Ascending aorta (tissue), 2 donors: ENCODE results near the gene TRIO. TPM values are rescaled to one million over a fixed set of nuclear protein-coding genes. Genes with fewer than 3 reads are reported as not detected.

ENCODE experiments used
- DNase-seq, 2 donors: peaks; one replicate each; pipeline ENCODE4 v3.0.0-alpha.2; 2019; ENCODE audit warnings: low spot score in 2 of 2
- H3K27ac ChIP-seq, 2 donors: fragments of 200-600 bp; sonication (generic); one replicate each; pipeline ENCODE4 v1.5.1; 2016 to 2017; ENCODE audit warnings: mild to moderate bottlenecking in 1 of 2
- H3K27me3 ChIP-seq: fragments of 200-600 bp; sonication (generic); one replicate; pipeline ENCODE4 v1.5.1; 2017
- H3K36me3 ChIP-seq, 2 donors: fragments of 200-600 bp; sonication (generic); one replicate each; pipeline ENCODE4 v1.5.1; 2016
- H3K4me1 ChIP-seq, 2 donors: fragments of 200-600 bp; sonication (generic); one replicate each; pipeline ENCODE4 v1.5.1; 2016 to 2017; ENCODE audit warnings: mild to moderate bottlenecking in 1 of 2
- H3K4me3 ChIP-seq, 2 donors: fragments of 200-600 bp; sonication (generic); one replicate each; pipeline ENCODE4 v1.5.1; 2016 to 2017; ENCODE audit warnings: mild to moderate bottlenecking in 1 of 2
- H3K9me3 ChIP-seq, 2 donors: fragments of 200-600 bp; sonication (generic); one replicate each; pipeline ENCODE4 v1.5.1; 2016
- CTCF ChIP-seq, 3 experiments: fragments of 200-600 bp in 2 of 3; fragments of 450-650 bp in 1 of 3; sonication (generic) in 2 of 3; IDR thresholded peaks; one replicate each; pipeline ENCODE4 v1.5.1; 2016 to 2019; ENCODE audit warnings: antibody characterized with exemption in 3 of 3, mild to moderate bottlenecking in 1 of 3, moderate library complexity in 1 of 3
- intact Hi-C: fragments of 100-400 bp; cut with DNase I; formaldehyde crosslinking; loops from one replicate; pipeline ENCODE4 v1.15.1; 2023
- total RNA-seq: library from RNA; depleted of rRNA; stranded (reverse); fragments of >200 nt; gene quantifications from one replicate; pipeline ENCODE4 v1.1.0, GENCODE V29; 2016

The TRIO gene
- total RNA-seq, 1 donor from 2014 or later = 262 TPM

- no peaks in the 10 kb centered on the region for H3K36me3 ChIP-seq
- no peak overlapping the region for H3K4me3 ChIP-seq
- no peak for DNase-seq
- no peaks in the 10 kb centered on the region for H3K9me3 ChIP-seq
- no peaks in the 10 kb centered on the region for H3K27me3 ChIP-seq
- no peaks in the 10 kb centered on the region for H3K4me1 ChIP-seq
- intact Hi-C loops = no loop called here
- no peak for TF ChIP-seq CTCF (IDR thresholded peaks at IDR 0.05)
- H3K27ac ChIP-seq = no peak overlapping the region
These were observed 383.4 kb downstream of the TRIO start for GRCh38 chr5:14526493-14526892.

DNA sequence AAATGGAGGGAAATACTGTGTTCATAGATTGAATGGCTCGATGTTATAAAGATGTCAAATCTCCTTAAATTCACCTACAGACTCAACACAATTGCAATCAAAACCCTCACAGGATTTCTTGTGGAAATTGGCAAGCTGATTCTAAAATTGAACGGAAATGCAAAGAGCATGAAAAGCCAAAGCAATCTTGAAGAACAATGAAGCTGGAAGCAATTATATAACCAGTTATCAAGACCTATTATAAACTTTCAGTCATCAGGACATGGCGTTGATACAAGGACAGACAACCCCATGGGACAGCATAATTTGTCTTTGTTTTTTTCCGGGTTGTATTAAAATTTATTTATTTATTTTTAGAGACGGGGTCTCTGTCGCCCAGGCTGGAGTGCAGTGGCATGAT lies 385.0 kb downstream of the TRIO start:
- no peaks in the 10 kb centered on the region for H3K36me3 ChIP-seq
- H3K27me3 ChIP-seq = no peaks in the 10 kb centered on the region
- intact Hi-C loops = no loop called here
- H3K9me3 ChIP-seq = no peaks in the 10 kb centered on the region
- TF ChIP-seq CTCF (IDR thresholded peaks at IDR 0.05) = no peak
- no peak overlapping the region for H3K27ac ChIP-seq
- DNase-seq = no peak
- no peak overlapping the region for H3K4me3 ChIP-seq
- H3K4me1 ChIP-seq = no peaks in the 10 kb centered on the region

DNA sequence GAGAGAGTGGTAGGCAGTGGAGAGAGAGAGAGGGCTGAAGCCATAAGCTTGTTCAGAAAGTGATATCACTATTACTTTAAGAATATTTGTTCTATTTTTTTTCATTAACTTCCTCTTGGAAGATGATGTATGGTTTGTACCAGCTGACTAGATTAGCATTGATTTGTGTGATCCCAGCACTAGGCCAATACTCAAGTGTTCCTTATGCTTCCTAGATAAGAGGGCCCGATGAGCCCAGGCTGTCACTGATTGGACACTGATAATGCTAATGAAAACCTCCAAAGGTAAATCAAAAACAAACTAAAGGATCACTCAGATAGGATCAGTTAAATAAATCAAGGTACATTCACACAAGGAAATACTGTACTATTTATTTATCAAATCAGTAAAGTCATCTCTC lies 385.8 kb downstream of the TRIO start:
- Histone ChIP-seq H3K4me3 (no peak overlapping the region), H3K27ac (no peak overlapping the region), H3K36me3 (no peaks in the 10 kb centered on the region), H3K4me1 (no peaks in the 10 kb centered on the region), H3K27me3 (no peaks in the 10 kb centered on the region), H3K9me3 (no peaks in the 10 kb centered on the region)
- intact Hi-C loops = no loop called here
- TF ChIP-seq CTCF (IDR thresholded peaks at IDR 0.05) = no peak
- DNase-seq = no peak

DNA sequence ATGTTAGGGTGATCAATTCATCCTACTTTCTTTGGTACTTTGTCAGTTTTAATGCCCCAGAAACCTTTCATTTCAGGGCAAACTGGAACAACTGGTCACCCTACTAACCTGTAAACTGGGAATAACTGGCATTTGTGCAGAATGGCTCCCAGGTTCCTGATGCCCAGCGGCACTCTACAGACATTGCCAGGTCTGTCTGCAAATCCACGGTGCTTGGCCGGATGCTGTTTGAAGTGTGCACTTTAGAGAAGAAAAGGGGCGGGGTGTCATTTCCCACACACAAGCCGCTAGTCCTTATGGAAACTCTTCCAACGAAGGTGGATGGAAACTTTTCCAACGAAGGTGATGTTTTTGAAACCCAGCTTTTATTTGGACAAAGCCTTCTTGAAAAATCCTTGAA lies 388.5 kb downstream of the TRIO start:
- TF ChIP-seq CTCF (IDR thresholded peaks at IDR 0.05) = no peak
- Histone ChIP-seq H3K4me1 (no peaks in the 10 kb centered on the region), H3K27ac (no peak overlapping the region), H3K36me3 (no peaks in the 10 kb centered on the region), H3K27me3 (no peaks in the 10 kb centered on the region), H3K9me3 (no peaks in the 10 kb centered on the region), H3K4me3 (no peak overlapping the region)
- DNase-seq = no peak
- intact Hi-C loops = no loop called here

DNA sequence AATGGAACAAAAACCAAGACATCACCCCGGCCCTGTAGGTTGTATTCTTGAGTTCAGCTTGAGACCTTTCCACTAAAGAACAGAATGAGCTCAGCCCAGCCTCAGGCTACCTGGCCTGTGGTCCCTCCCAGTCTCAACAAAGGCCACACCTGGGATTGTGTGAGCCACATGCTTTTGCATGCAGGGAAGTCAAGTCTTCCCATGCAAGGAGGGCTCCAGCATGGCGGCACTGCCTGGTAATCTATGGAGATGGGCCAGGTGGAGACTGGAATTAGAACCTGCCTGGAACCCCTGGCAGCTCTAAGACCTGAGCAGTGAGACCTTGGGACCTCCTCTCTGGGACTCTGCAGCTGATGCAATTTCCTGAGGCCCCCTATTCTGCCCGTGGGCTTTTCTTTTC lies 389.0 kb downstream of the TRIO start:
- H3K36me3 ChIP-seq = no peaks in the 10 kb centered on the region
- H3K4me1 ChIP-seq = no peaks in the 10 kb centered on the region
- intact Hi-C loops = no loop called here
- TF ChIP-seq CTCF (IDR thresholded peaks at IDR 0.05) = no peak
- no peak for DNase-seq
- H3K4me3 ChIP-seq = no peak overlapping the region
- H3K27me3 ChIP-seq = no peaks in the 10 kb centered on the region
- no peak overlapping the region for H3K27ac ChIP-seq
- no peaks in the 10 kb centered on the region for H3K9me3 ChIP-seq

DNA sequence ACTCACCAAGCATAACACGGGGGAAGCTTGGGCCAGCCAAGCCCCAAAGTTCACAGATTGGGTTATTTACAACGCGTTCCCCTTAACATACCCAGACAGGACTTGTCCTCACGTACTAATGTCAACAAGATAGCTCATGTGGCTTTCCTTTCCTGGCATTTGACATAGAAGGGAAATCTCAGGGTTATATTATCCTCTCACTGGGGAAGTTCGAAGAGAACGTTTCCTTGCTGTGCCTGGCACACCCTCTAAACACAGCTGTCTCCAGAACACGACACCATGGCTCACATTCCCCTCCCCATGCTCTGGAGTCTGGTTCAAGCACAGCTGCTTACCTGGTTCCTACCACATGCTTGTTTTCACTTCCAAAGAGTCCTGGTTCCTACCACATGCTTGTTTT lies 391.6 kb downstream of the TRIO start:
- DNase-seq = no peak
- intact Hi-C loops = no loop called here
- H3K4me3 ChIP-seq = no peak overlapping the region
- H3K27me3 ChIP-seq = no peaks in the 10 kb centered on the region
- H3K9me3 ChIP-seq = no peaks in the 10 kb centered on the region
- no peaks in the 10 kb centered on the region for H3K36me3 ChIP-seq
- no peaks in the 10 kb centered on the region for H3K4me1 ChIP-seq
- no peak overlapping the region for H3K27ac ChIP-seq
- TF ChIP-seq CTCF (IDR thresholded peaks at IDR 0.05) = no peak
